Left lung (tissue), 10 donors: ENCODE data around the gene XRCC2. TPM values are rescaled to one million over a fixed set of nuclear protein-coding genes. Genes with fewer than 3 reads are reported as not detected.
A peak's percentile ranks its signal among the peaks of the same experiment; 100 is the strongest.

ENCODE experiments used
- ATAC-seq: fragments of 200-7000 bp; cut with Tn5 transposase; one replicate; pipeline ENCODE4 v1.9.1; 2020; ENCODE audit warnings: moderate library complexity
- DNase-seq, 4 donors: peaks; one replicate each; pipeline ENCODE4 v3.0.0-alpha.2; 2013 to 2020
- H3K27ac ChIP-seq, 2 donors: fragments of 200-600 bp; sonication (generic) in 1 of 2; one replicate each; pipeline versions ENCODE4 v1.5.0 to v1.8.0; 2020 to 2021
- H3K27me3 ChIP-seq, 2 donors: fragments of 200-600 bp; sonication (generic) in 1 of 2; one replicate each; pipeline versions ENCODE4 v1.5.0 to v1.8.0; 2020 to 2021
- H3K36me3 ChIP-seq, 2 donors: fragments of 200-600 bp; sonication (generic) in 1 of 2; one replicate each; pipeline versions ENCODE4 v1.5.0 to v1.8.0; 2020 to 2021
- H3K4me1 ChIP-seq, 2 donors: fragments of 200-600 bp; one replicate each; pipeline ENCODE4 v1.8.0; 2021
- H3K4me3 ChIP-seq, 2 donors: fragments of 200-600 bp; sonication (generic) in 1 of 2; one replicate each; pipeline versions ENCODE4 v1.5.0 to v1.8.0; 2020 to 2021; ENCODE audit warnings: mild to moderate bottlenecking in 1 of 2
- H3K9me3 ChIP-seq, 2 donors: fragments of 200-600 bp; sonication (generic) in 1 of 2; one replicate each; pipeline versions ENCODE4 v1.5.0 to v1.8.0; 2020 to 2021
- intact Hi-C, 2 donors: fragments of 100-400 bp; cut with DNase I; formaldehyde crosslinking; loops; one replicate each; pipeline versions ENCODE4 v1.11.2 to v1.14.2; 2022
- polyA plus RNA-seq, 6 donors: library from polyadenylated mRNA; unstranded; fragments of 120-200 nt; gene quantifications; one replicate each; pipeline ENCODE4 v1.2.1, GENCODE V29; 2013; ENCODE audit not compliant: insufficient read length in 6 of 6
- total RNA-seq, 2 donors: library from RNA; stranded (reverse); fragmentation: NEBNext Ultra II Directional; extraction: Animal tissue kit (Norgen Biotek cat#: 25700); gene quantifications; one replicate each; pipeline ENCODE4 v1.2.1, GENCODE V29; 2021
- TF ChIP-seq, protein P1 (sequence below), 2 donors: fragments of 200-600 bp; sonication (generic) in 1 of 2; IDR thresholded peaks; one replicate each; pipeline versions ENCODE4 v1.5.0 to v1.8.0; 2021; ENCODE audit warnings: antibody characterized with exemption in 2 of 2
- donor health status: DM: no; HTN: yes; CAD: no.
- donor health status: DM: no; HTN: no; CAD: no.

XRCC2 gene
- total and polyA plus RNA-seq, 8 donors = 1.8 to 14.3 (median 10.9) TPM

GRCh38 chr7:152677808-152678670 lies 2.1 kb upstream of the XRCC2 start:
- Histone ChIP-seq H3K4me1 (peaks cover 5 to 23% of the 10 kb centered on the region in 2 donors), H3K4me3 (no peak overlapping the region), H3K27ac (peak overlapping the region; percentile 0 to 45), H3K36me3 (no peaks in the 10 kb centered on the region), H3K9me3 (no peaks in the 10 kb centered on the region), H3K27me3 (no peaks in the 10 kb centered on the region)
- TF ChIP-seq, protein P1, sequence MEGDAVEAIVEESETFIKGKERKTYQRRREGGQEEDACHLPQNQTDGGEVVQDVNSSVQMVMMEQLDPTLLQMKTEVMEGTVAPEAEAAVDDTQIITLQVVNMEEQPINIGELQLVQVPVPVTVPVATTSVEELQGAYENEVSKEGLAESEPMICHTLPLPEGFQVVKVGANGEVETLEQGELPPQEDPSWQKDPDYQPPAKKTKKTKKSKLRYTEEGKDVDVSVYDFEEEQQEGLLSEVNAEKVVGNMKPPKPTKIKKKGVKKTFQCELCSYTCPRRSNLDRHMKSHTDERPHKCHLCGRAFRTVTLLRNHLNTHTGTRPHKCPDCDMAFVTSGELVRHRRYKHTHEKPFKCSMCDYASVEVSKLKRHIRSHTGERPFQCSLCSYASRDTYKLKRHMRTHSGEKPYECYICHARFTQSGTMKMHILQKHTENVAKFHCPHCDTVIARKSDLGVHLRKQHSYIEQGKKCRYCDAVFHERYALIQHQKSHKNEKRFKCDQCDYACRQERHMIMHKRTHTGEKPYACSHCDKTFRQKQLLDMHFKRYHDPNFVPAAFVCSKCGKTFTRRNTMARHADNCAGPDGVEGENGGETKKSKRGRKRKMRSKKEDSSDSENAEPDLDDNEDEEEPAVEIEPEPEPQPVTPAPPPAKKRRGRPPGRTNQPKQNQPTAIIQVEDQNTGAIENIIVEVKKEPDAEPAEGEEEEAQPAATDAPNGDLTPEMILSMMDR (IDR thresholded peaks at IDR 0.05) = no peak
- intact Hi-C loops = no loop called here
- ATAC-seq (peak; percentile 46), DNase-seq (peak in 2 of 4 donors; percentile 37 to 58)

DNA sequence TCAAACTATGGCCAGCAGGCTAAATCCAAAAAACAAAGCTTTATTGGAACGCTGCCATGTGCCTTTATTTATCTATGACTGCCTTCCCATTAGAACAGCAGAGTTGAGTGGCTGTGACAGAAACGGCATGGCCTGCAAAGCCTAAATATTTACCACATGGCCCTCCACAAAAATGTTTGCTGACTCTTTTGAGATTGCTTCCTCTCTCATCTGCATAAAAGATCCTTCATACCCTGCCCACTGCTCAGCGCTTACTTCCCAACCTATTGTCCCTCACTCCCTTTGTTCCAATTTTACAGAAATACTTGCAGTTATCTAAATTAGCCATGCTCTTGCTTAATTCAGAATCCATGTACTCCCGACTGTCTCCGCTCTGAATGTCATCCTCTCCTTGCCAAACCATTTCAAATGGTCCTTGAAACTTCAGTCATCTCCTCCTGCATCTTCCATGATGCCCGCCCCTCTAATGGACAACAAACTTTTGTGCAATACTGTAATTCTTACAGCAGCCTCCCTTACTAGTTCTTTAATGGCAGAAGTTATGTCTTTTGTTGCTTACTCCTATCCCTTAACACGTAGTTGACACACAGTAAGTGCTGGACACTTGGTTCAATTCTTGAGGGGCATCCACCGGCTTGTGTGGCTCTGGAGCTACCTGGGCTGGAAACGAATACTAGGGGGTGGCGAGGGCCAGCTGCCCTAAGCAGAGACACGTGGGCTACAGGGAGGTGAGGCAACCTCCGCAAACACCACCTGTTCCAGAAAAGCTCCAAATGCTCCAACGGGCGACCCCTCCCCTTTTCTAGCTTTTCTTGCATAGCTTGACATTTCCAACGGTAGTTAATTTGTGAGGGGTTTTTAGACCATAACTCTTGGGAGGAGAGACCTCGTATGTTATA lies 832 bp downstream of the XRCC2 start:
- TF ChIP-seq, protein P1 (IDR thresholded peaks at IDR 0.05) = no peak
- no peak for ATAC-seq
- peaks cover 5 to 23% of the 10 kb centered on the region in 2 donors for H3K4me1 ChIP-seq
- H3K27ac ChIP-seq = no peak overlapping the region
- peak in 2 of 4 donors; percentile 85 to 86 for DNase-seq
- H3K9me3 ChIP-seq = no peaks in the 10 kb centered on the region
- peak overlapping the region; percentile 72 to 75 for H3K4me3 ChIP-seq
- H3K27me3 ChIP-seq = no peaks in the 10 kb centered on the region
- intact Hi-C loops = no loop called here
- H3K36me3 ChIP-seq = no peaks in the 10 kb centered on the region

DNA sequence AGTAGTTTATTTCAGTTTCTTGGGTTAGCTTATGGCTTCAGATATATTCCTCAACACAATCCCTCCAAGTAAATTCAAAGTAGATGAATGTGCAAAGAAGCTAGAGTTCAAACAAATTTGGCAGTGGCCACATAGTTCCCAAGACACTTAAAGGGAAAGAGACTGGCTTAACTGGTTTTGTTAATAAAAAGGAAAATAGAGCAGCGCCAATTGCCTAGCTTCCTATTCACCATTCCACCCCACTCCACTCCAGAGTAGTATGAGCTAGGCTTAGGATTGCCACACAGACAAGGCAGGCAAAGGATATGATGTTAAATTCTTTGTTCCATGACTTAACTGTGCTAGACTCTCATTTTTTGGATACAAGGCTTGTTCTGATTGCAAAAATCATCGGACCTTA lies 2.0 kb downstream of the XRCC2 start:
- intact Hi-C loops = no loop called here
- H3K27me3 ChIP-seq = no peaks in the 10 kb centered on the region
- peaks cover 5 to 23% of the 10 kb centered on the region in 2 donors for H3K4me1 ChIP-seq
- ATAC-seq = peak; percentile 36
- no peak overlapping the region for H3K27ac ChIP-seq
- H3K9me3 ChIP-seq = no peaks in the 10 kb centered on the region
- no peak overlapping the region for H3K4me3 ChIP-seq
- TF ChIP-seq, protein P1 (IDR thresholded peaks at IDR 0.05) = no peak
- H3K36me3 ChIP-seq = no peaks in the 10 kb centered on the region
- DNase-seq = peak in 1 of 4 donors; percentile 77

DNA sequence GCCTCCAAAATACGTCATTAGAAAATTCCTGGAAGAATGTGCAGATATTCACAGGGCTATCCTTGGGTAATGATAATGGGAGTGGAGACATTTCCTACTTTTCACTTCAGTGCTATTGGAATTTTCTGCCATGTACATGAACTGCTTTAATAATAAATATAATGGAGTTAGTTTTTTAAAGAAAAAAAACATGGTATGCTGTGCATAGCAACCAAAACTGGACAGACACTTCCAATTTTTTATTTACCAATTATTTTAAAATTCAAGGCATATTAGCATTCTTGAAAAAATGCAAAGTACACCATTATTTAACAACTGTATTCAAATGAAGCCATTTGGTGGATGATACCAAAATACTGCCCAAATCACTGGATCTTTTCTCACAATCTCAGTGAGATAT lies 3.3 kb downstream of the XRCC2 start:
- no peaks in the 10 kb centered on the region for H3K9me3 ChIP-seq
- H3K4me1 ChIP-seq = peaks cover 5 to 20% of the 10 kb centered on the region in 2 donors
- TF ChIP-seq, protein P1 (IDR thresholded peaks at IDR 0.05) = no peak
- ATAC-seq (no peak), DNase-seq (no peak)
- H3K27me3 ChIP-seq = no peaks in the 10 kb centered on the region
- H3K36me3 ChIP-seq = no peaks in the 10 kb centered on the region
- H3K27ac ChIP-seq = no peak overlapping the region
- intact Hi-C loops = no loop called here
- H3K4me3 ChIP-seq = no peak overlapping the region

DNA sequence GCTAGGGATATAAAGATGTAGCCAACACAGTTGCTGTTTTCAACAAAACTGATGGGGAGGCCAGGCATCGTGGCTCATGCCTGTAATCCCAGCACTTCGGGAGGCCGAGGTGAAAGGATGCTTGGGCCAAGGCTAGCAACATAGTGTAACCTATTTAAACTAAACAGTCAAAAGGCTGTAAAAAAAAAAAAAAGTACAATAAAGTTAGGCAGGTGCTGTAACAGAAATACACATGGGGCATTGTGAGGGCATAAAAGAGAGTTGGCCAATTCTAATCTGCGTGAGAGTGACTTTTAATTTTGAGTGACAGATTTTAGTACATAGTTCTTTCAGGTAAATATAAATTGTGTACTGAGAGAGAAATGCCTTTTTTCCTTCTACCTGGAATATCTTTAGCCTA lies 6.2 kb downstream of the XRCC2 start:
- Histone ChIP-seq H3K4me3 (no peak overlapping the region), H3K4me1 (peaks cover 0 to under 1% of the 10 kb centered on the region in 2 donors), H3K9me3 (no peaks in the 10 kb centered on the region), H3K36me3 (no peaks in the 10 kb centered on the region), H3K27ac (no peak overlapping the region), H3K27me3 (no peaks in the 10 kb centered on the region)
- TF ChIP-seq, protein P1 (IDR thresholded peaks at IDR 0.05) = no peak
- ATAC-seq = no peak
- intact Hi-C loops = no loop called here
- DNase-seq = no peak
